Activated CD8-positive, alpha-beta memory T cell treated with anti-CD3 and anti-CD28 coated beads, Interleukin-2, amount 50 U/mL, for 24 hours (primary cell): ENCODE results near the gene MANSC1.
"Not testable (repeated sequence)": the region's sequence is repeated elsewhere in the genome, so short reads cannot be mapped to it uniquely, and the experiment has no call there.

Experiments used
- DNase-seq: peaks from one replicate; pipeline ENCODE4 v3.0.0-alpha.2; 2020; ENCODE audit errors: extremely low read depth

MANSC1 gene

DNA sequence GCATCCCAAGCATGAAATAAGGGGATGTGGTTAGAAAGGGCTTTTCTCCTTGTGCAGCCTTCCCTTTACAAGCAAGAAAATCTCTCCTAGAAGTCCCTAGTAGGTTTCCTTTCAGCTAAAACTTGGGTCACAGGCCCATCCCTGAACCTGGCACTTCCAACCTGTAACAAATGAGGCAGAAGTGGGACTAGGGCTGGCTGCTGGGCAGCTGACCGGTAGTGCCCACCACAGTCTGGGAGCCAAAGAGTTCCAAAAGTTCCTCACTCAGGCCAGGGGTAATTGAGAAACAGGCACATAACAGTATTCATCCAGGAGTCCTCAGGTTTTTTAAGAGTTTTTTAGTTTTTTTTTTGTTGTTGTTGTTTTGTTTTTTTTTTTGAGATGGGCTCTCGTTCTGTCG lies 23.8 kb downstream of the MANSC1 start:
- no peak for DNase-seq

- no peak for DNase-seq
Observed at GRCh38 chr12:12323591-12323990, 26.5 kb downstream of the MANSC1 start.

- no peak for DNase-seq
Observed at GRCh38 chr12:12323118-12323517, 26.9 kb downstream of the MANSC1 start.

- no peak for DNase-seq
Observed at GRCh38 chr12:12319451-12320183, 30.4 kb downstream of the MANSC1 start.

DNA sequence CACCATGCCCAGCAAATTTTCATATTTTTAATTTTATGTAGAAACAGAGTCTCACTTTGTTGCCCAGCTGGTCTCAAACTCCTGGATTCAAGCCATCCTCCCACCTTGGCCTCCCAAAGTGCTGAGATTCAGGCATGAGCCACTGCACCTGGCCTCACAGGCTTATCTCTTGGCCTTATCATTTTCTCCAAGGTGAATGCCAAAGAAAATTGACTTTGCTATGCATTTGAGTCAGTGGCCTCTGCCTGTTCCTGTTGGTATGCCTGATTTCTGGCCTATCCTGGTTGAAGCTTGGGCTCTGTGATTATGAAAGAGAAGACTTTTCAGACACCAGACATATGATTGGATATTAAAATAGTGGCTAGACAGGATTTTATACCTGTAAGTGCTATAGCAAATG lies 34.2 kb downstream of the MANSC1 start:
- no peak for DNase-seq

GRCh38 chr12:12310695-12311094 lies 39.3 kb downstream of the MANSC1 start:
- not testable (repeated sequence) for DNase-seq

GRCh38 chr12:12305568-12306300 lies 44.3 kb downstream of the MANSC1 start:
- no peak for DNase-seq

- no peak for DNase-seq
Observed at GRCh38 chr12:12302976-12303375, 47.1 kb downstream of the MANSC1 start.

- DNase-seq: no peak
Observed at GRCh38 chr12:12301122-12301521, 48.9 kb downstream of the MANSC1 start.

DNA sequence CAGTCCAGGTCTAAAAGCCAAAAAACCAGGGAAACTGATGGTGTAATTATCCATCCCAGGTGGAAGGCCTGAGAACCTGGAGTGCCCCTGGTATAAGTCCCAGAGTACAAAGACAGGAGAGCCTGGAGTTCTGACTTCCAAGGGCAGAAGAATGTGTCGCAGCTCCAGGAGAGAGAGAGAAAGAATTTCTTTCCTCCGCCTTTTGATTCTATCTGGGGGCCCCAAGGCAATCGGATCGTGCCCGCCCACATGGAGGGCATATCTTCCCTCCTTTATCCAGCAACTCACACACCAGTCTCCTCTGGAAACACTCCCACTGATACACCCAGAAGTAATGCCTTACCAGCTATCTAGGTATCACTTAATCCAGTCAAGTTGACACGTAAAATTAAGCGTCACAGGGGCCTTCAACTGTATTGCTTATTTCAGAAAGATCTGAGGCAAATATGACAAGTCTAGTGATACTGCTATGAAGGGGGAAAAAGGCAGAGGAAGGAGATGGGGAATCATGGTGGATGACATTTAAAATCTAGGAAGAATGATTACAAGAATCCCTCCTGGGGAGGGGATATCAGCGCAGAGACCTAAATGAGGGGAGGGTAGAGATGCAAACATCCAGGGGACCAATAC lies 52.7 kb downstream of the MANSC1 start:
- DNase-seq: no peak

GRCh38 chr12:12294215-12295005 lies 55.6 kb downstream of the MANSC1 start:
- no peak for DNase-seq

DNA sequence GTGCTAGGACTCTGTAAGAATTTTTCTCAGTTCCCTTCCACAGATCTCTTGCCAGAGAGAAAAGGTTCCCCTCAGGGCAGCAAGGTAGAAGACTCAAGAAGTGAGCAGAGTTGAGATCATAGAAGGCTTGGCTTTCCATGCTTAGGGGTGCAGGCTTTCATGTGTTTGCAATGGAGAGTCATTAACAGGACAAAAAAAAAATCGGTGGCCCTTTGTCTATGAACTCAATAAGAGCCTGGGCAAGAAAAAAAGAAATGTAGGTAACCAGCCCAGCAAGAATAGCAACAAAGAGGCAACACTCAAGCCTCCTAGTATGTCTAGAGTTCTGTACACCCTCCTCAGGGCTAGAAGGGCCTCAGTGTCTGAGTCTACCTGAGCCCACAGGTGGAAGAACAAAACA lies 59.8 kb downstream of the MANSC1 start:
- DNase-seq: no peak

DNA sequence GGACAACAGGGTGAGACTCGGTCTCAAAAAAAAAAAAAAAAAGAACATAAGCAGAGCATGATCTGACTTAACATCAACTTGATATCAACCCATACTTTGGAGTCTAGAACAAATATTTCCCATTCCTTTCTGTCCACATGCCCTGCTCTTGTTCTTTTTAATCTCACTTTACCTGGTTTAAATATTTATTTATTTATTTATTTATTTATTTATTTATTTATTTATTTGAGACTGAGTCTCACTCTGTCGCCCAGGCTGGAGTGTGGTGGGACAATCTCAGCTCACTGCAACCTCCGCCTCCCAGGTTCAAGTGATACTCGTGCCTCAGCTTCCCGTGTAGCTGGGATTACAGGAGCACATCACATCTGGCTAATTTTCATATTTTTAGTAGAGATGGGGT lies 63.6 kb downstream of the MANSC1 start:
- no peak for DNase-seq

- DNase-seq: no peak
Observed at GRCh38 chr12:12282761-12283425, 67.1 kb downstream of the MANSC1 start.

- no peak for DNase-seq
Observed at GRCh38 chr12:12282202-12282601, 67.8 kb downstream of the MANSC1 start.

DNA sequence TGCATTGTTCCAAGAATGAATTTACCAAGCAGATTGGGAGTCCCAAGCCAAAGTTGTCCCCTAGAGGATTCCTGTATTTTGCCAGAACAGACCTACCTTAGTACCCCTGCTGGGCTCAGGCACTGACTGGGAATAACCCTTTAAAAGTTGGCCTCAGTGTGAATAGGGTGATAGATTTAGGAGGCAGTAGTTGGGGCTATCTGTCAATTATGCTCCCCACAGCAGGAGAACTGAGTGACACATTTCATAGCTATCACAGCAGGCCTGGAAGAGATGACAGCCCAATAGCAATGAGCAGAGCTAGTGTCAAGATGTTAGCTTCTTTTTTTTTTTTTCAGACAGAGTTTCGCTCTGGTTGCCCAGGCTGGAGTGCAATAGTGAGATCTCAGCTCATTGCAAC lies 68.9 kb downstream of the MANSC1 start:
- DNase-seq: no peak

DNA sequence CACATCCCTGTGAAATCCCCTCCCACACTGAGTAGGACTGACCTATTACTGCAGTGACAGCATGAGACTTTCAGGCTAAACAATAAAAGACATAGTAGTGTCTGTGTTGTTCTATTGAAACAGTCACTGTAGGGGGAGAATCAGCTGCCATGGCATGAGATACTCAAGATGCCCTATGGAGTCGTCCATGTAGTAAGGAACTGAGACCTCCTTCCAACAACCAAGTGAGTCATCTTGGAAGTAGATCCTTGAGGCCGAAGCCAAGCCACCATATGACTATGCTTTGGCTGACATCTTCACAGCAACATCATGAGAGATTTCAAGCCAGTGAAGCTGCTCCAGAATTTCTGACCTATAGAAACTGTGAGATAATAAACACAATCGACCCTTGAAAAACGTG lies 71.1 kb downstream of the MANSC1 start:
- no peak for DNase-seq
